Measurements from ENCODE around the gene KIF26B.

Gene KIF26B

DNA sequence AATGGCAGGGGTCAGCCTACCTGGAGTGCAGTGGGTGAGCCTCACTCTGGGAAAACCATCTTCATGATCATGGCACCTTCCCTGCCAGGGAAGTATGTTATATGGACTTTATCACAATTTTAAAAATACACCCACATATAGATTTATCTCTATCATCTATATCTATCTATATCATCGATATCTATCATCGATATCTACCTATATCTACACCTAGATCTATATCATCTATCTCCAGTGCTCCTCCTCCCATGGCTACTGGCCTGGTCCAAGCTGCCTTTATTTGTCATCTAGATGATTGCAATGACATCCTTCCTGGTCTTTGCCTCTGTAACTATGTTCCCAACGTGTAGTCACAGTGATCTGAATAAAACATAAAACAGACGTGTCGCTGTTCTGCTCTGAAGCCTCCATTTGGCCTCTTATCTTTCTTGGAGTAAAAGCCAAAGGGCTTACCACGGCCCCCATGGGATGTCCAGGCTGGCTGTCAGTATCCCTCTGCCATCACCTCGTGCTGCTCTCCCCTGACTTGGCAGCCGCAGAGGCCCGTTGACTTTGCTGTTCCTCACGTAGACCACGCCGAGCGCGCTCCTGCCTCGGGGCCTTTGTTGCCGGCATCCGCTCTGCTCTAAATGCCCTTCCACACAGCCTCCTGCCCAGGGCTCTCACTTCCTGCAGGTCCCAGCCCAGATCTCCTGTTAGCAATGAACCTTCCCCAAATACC is 20.6 kb upstream of the KIF26B start:
- DNase-seq: no peak

GRCh38 chr1:245142171-245142798 is 12.5 kb upstream of the KIF26B start:
- no peak for DNase-seq

GRCh38 chr1:245142976-245143375 is 11.8 kb upstream of the KIF26B start:
- no peak for DNase-seq

GRCh38 chr1:245143849-245144248 is 10.9 kb upstream of the KIF26B start:
- DNase-seq: no peak

DNA sequence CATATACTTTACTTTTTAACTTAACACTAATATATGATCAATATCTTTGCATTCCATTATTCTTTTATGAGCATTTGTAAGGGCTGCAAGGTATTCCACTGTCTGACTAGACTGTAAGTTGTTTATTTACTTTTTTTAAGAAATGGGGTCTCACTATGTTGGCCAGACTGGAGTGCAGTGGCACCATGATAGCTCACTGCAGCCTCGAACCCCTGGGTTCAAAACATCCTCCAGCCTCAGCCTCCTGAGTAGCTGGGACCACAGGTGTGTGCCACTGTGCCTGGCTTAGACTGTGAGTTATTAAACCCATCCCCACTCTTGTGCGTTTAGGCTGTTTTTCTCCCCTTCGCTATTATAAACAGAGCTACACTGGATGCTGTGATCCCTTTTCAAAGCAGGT is 6.7 kb upstream of the KIF26B start:
- DNase-seq: no peak

DNA sequence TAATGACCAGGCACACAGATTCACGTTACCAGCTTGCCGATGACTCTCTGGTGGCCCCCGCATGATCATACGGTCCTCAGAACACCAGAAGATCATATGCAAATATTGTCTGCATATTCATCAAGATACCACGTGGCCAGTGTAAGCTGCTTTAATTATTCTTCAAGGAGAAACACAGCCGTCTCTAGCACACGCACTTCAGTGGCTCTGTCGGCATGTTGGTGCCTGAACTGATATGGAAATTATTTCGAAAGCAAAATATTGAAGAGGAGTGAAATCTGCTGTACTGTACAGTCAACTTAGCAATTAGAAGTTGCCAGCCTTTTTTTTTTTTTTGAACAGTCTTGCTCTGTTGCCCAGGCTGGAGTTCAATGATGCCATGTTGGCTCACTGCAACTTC is 5.9 kb upstream of the KIF26B start:
- no peak for DNase-seq

GRCh38 chr1:245153081-245153551 is 1.7 kb upstream of the KIF26B start:
- DNase-seq: peak; percentile 75

DNA sequence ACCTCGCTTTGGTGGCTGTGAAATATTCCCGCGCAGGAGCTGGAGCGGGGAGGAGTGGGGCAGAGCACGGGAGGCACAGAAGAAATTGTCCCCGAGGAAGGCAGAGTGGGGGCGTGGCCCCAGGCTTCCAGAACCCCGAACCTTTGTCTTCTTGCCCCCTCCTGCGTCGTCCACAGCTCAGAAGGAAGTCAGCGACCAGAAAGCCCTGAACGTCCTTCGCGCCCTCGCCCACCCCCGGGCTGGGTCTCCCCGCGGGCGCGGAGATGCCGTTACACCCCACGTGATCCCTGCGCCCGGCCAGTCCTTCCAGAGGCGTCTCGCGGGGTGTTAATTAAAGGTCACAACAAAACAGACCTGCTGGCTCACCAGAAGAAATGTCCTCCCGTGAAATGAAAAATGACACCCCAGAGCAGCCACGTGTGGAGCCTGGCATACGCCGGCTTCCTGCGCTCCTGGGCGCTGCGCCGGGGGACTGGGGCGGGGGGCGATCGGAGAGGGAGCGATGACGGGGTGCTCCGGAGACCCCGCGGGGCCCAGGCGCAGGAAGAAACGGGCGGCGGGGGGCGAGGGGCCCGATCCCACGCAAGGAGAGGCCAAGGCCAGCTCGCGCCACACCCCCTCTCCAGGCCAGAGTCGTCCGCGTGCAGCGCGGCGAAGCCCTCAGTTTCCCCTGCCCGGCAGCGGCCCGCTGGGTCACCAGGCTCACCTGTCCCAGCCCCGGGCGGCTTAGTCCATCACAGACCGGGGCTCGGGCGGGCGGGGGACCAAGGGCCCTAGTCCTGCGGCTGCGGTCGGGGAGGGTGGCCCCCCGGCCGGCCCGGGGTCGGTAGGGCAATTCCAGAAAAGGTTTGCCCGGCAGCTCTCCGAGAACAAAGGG is 995 bp upstream of the KIF26B start:
- no peak for DNase-seq

GRCh38 chr1:245155272-245156040 is 671 bp downstream of the KIF26B start:
- DNase-seq: no peak

DNA sequence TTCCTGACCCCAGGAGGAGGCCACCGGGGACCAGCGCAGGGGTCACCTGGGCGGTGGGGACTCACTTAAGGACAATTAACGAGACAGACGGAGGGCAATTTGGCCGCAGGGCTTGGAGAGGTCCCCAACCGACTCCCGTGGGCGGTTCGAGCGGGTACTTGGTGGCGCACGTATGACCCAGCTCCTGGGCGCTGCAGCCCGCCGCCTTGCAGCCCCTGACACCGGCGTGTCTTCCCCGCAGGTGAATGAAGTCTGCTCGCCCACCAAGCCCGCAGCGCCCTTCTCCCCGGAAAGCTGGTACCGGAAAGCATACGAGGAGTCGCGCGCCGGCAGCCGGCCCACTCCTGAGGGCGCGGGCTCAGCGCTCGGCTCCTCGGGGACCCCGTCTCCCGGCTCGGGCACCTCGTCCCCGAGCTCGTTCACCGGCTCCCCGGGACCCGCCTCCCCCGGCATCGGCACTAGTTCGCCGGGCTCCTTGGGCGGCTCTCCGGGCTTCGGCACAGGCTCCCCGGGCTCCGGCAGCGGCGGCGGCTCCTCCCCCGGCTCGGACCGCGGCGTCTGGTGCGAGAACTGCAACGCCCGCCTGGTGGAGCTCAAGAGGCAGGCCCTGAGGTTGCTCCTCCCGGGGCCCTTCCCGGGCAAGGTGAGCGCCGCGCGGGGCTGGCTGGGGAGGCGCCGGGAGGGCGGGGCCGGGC is 1.4 kb downstream of the KIF26B start:
- peak; percentile 74 for DNase-seq

DNA sequence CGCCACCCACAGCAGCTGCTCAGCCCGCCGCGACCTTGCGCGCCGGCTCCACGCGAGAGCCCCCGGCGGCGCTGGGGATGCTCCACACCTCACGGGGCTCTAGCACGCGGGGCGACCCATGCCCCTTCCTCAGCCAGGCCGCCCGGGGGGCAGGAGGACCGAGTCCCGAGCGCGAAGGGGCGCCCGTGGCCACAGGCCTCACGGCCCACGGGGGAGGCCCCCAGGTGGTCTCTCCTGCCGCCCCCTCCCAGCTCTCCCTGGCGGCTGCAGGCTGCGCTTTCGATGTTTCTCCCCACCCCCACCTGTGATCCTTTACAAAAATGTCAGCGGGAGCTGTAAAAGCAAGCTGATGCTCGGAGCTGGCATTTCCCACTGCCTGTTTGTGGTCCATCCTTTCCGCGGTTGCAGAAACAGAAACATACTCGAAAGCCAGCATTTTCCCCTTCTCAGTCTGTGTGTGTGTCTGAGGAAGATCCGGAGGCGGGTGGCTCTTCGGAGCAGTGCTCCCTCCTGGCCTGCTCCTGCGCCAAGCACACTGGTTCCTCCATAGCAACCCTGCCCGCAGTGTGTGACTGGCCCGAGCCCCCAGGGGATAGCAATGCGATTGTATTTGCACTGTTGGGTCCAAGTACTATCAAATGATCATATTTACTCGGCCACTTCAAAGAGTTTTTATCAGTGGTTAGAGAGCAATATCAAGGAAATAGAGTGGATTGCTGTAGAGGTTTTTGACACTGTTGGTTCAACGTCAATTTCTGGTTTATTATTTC is 2.1 kb downstream of the KIF26B start:
- no peak for DNase-seq

DNA sequence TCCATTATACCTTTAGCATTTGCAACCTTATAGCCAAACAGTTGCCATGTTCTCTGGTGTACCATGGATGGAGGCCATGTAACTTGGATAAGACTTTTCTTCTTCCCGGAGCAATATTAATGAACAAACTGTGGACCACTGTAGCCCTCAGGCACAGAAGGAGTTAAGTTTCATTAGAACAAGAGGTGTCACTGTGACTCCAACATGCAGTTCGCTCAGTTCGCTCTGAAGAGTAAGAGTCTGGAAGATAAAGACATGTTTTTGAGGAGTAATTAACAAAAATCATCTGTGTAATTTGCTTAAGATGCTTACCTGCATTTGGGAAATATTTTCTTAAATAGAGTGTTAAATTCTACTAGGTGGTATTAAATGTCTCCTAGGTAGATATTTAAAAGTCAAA is 4.1 kb downstream of the KIF26B start:
- DNase-seq: no peak

GRCh38 chr1:245160288-245160687 is 5.5 kb downstream of the KIF26B start:
- DNase-seq: no peak

DNA sequence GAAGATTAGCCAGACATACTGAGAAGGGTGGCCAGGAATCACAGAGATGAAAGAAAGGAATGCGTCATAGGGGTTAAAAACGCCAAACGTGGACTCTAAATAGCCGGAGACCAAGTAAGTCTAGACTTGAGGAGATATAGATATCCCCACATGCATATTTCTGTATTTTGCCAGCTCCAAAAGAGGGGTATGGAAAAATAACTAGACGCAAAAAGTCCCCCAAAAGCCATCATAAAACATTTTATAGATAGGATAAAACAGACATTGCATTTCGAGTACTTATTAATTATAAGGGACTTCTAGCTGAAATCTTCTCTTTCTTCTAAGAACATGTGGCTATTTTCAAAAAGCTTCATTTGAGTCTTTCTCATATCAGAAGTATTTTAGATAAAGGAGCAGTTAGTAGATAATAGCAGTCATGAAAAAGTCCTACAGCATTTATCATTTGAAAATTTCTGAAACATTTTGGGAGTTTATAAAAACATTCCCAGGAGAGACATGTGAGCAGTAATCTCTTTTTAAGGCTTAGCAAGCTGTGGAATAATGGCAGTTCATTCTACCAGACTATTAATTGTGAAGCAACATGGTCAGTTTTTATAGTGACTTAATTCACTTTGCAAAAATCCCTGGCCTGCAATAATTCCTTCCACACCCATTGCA is 6.1 kb downstream of the KIF26B start:
- no peak for DNase-seq

GRCh38 chr1:245161866-245162265 is 7.1 kb downstream of the KIF26B start:
- DNase-seq: no peak

DNA sequence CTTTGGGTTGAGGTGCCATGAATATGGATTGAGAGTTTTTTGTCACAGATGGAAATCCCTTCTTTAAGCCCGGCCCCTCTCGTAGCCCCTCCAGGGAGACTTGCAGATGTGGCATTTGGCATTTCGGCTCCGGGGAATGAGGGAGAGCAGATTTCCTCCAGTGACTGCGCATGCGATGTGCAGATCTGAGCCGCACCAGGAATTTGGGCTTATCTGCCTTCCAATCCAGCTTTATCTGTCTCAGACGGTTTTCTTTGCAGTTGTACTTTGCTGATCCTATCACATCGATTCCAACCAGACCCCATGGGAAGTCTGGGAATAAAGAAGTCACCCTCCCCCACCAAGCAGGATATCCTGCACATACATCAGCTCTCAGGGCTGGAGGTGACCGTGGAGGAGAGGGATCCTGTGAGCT is 11.7 kb downstream of the KIF26B start:
- DNase-seq: no peak

DNA sequence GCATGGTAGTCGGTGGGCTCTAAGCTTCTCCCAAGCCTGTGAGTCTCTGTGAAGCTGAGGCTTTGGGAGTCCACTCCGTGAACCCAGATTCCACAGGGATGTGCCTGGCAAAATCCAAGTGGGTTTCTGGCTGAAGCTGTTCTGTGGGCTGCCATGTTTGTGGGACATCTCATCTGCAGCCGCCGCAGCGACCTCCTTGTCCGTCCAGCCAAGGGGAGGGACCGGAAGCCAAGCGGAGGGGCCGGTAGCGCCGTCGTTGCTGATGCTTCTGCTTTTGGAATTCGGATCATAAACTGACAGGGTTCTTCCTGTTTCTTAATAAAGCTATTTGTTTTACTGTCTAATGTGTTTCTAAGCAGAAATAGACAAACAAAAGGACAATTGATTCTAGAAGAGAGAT is 13.3 kb downstream of the KIF26B start:
- no peak for DNase-seq

DNA sequence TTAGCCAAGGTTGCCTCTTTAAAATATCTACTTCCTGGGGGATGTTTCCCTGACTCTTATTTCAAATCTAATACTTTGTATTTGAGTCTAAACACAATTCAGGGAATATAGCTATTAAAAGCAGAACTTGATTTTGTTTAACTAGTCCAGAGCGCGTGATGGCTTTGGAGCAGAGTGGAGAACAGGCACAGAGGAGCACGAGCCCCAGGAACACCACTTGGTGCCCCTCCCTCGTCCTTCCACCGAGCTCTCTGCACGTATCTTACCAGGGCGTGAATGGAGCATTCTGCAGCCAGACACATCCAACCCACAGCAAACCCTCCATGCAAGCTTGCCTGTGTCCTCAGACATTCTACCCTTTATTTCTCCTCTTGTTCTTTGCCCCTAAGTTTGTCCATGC is 14.1 kb downstream of the KIF26B start:
- no peak for DNase-seq

- no peak for DNase-seq
These were observed 14.6 kb downstream of the KIF26B start for GRCh38 chr1:245169376-245169775.

- DNase-seq: no peak
These were observed 17.2 kb downstream of the KIF26B start for GRCh38 chr1:245172026-245172425.

- no peak for DNase-seq
These were observed 18.0 kb downstream of the KIF26B start for GRCh38 chr1:245172829-245173228.

All from hematopoietic multipotent progenitor cell treated with erythropoietin and hydrocortisone succinate and interleukin-3 and kit ligand, for 8 days (in vitro differentiated cells).